ENCODE measurements around the gene RNF126.
"Not testable (repeated sequence)": the region's sequence is repeated elsewhere in the genome, so short reads cannot be mapped to it uniquely, and the experiment has no call there.

The RNF126 gene

DNA sequence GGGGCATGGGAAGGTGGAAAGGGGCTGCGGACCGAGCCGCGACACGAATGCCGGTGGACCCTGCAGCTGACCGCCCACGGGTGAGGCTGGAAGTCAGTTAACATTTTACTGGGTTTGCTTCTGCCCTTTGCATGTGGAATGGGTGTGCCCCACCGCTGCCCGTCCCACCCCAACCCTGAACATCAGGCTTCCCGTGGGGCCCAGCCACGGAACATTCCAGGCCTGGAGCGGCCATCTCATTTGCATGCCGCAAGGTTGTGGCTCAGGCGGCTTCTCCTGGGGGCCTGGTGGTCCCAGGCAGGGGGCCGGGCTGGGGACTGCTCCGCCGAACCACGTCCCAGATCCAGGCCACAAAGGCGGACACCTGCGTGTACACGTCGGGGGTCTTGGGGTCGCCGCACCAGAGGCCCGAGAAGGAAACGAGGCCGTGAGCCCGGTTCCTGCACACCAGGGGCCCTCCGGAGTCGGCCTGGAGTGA lies 22.5 kb upstream of the RNF126 start:
- DNase-seq: no peak

GRCh38 chr19:682678-683320 lies 19.8 kb upstream of the RNF126 start:
- no peak for DNase-seq

GRCh38 chr19:681029-682019 lies 18.3 kb upstream of the RNF126 start:
- no peak for DNase-seq

DNA sequence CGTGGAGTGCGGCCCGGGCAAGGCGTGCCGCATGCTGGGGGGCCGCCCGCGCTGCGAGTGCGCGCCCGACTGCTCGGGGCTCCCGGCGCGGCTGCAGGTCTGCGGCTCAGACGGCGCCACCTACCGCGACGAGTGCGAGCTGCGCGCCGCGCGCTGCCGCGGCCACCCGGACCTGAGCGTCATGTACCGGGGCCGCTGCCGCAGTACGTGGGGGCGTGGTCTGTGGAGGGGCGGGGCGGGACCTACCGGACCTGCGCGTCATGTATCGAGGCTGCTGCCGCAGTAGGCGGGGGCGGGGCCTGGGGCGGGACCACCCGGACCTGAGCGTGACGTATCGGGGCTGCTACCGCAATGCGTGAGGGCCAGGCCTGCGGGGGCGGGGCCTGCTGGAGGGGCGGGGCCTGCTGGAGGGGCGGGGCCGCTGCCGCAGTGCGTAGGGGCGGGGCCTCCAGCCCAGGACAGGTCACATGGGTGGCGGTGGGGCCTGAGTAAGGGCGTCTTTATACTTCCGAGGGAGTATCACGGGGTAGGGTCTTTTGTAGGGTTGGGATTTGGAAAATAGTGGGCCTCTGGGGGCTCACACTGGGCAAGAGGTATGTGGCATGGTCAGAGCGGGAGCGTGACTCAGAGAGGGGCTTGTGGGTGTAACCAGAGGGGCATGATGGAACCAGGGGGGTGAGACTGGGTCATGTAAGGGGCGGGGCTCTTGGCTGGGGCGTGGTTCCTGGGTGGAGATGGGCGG lies 17.4 kb upstream of the RNF126 start:
- peak; percentile 99 to 100 (median 99) for DNase-seq

GRCh38 chr19:679418-680286 lies 16.6 kb upstream of the RNF126 start:
- DNase-seq: peak in 1 of 4 experiments; percentile 35

DNA sequence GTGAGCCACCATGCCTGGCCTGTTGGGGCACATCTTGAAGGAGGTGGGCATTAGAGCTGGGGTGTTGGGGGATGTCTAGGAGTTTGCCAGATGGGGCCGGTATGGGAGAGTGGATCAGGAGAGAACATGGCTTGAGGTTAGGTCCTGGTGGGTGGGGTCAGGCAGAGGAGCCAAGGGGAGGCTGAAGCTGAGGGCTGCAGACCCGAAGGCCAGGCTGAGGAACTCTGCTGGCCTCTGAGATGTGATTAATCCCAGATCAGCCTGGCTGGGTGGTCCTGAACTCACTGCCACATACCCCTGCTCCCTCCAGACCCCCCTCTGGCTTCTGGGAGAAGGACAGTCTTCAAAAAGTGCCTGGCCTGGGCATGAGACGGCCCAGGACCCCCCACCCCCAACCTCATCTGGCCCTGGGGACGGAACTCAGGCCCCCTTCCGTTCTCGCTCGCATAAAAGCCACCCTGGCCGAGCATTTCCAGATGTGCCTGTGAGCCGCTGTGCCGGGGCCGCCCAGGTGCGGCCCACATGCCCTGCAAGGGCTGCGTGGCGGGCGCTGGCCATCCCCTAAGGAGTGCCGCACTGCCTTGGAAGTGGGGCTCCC lies 15.9 kb upstream of the RNF126 start:
- no peak for DNase-seq

- no peak for DNase-seq
These were observed 14.8 kb upstream of the RNF126 start for GRCh38 chr19:677601-678436.

DNA sequence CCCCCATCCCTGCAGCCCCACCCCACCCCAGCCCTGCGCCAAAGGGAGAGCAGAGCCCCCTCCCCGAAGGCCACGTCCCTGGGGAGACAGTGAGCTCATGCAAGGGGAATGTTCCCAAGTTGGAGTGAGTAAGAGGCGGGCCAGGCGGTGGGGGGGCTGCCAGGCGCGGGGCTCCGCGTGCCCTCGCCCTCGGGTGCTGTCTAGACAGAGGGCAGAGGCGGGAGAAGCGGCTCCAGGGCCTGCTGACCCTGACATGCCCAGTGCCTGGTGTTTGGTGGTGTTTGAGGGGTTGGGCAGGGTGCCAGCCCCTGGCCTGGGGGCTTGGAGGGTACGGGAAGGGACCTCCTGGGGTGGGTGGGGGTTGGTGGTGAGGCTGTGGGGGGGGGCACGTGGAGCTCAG lies 14.2 kb upstream of the RNF126 start:
- DNase-seq: no peak

- DNase-seq: no peak
These were observed 13.5 kb upstream of the RNF126 start, which contains the start of gene FSTL3 for GRCh38 chr19:676339-677105. Gene FSTL3 (plus strand): TSS chr19:676392. CDS start chr19:676424, 32 bp downstream.

DNA sequence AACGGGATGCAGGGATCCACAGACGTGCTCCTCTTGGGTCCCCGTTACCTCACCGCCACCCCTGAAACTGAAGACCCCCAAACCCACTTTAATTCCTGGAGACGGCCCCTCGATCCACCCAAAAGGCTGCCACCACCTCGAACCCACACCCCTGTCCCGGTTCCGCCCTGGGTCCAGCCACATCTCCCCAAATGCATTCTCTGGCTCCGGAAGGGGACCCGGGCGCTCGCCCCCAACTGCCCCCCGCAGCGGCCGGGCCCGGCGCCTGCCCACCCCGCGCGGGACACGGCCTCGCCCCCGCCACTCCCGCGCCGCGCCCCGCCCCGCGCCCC lies 13.0 kb upstream of the RNF126 start:
- DNase-seq: no peak

DNA sequence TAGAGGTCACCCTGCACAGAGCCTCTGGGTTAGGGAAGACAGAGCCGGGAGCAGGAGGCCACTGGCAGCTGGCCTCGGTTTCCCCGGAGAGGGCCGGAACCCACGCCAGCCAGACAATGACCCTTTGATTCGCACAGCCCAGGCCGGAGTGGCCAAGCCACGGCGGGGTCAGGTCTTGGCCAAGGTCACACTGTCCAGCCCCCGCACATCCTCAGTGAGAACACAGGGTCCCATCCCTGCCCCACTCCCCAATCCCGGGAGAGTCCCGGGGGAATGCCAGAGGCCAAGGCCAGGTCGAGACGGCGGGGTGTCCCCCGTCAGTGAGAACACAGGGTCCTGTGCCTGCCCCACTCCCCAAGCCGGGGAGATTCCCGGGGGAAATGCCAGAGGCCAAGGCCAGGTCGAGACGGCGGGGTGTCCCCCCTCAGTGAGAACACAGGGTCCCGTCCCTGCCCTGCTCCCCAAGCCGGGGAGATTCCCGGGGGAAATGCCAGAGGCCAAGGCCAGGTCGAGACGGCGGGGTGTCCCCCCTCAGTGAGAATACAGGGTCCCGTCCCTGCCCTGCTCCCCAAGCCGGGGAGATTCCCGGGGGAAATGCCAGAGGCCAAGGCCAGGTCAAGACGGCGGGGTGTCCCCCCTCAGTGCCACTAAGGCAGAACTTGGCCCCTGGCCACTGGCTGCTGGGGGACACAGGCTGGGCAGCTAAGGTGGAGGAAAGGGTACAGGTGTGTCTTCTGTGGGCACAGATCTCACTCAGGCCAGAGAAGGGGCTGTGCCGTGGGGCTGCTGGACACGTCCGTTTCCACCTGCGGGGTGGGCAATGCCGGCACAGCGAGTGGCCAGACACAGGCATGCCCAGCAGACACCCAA lies 11.5 kb upstream of the RNF126 start:
- no peak for DNase-seq

DNA sequence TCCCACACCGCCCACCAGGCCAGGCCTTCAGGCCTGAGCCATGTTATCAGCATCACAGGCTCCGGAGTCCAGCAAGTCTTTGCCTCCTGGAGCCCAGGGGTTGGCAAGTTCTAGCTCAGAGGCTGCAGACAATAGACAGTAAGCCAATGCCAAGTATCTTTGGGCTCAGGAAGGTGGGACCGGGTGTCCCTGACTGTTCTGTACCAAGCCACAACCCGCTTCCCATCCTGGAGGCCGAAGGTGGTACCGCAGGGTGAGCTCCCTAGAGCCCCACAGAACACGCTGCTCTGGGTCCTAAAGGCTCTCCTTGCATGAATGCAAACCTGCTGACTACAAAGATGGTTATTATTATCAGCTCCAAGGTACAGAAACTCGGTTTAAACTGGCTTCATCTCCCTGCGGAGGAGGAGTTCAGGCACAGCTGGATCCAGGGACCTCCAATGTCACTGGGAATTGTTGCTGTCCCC lies 7.6 kb upstream of the RNF126 start:
- no peak for DNase-seq

- not testable (repeated sequence) for DNase-seq
These were observed 5.8 kb upstream of the RNF126 start for GRCh38 chr19:668675-669434.

DNA sequence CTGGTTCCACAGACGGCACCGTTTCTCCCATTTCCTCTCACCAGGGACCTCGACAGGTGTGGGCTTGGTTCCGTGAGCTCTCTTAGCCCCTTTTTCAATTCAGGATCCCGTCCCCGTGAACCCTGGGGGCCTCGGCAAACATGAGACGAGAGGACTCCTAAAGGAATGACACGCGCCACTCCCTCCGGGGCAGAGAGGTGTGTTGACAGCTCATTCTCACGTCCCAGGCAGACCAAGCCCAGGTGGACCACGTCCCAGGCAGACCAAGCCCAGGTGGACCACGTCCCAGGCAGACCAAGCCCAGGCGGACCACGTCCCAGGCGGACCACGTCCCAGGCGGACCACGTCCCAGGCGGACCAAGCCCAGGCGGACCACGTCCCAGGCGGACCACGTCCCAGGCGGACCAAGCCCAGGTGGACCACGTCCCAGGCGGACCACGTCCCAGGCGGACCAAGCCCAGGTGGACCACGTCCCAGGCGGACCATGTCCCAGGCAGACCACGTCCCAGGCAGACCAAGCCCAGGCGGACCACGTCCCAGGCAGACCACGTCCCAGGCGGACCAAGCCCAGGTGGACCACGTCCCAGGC lies 4.1 kb upstream of the RNF126 start:
- not testable (repeated sequence) for DNase-seq

GRCh38 chr19:664913-665443 lies 2.0 kb upstream of the RNF126 start:
- DNase-seq: peak; percentile 43 to 73 (median 66)

- DNase-seq: no peak
These were observed 686 bp upstream of the RNF126 start for GRCh38 chr19:663682-664117.
